D721Med (cell line): ENCODE results near the gene ARHGEF7.

Experiments
- DNase-seq: peaks from one replicate; pipeline ENCODE4 v3.0.0; 2011; ENCODE audit warnings: low spot score; ENCODE audit not compliant: insufficient read length
- FAIRE-seq: peaks from 2 replicates; lab custom pipeline; 2011; peaks lifted over from hg19 to GRCh38; lab: Jason Lieb, UNC
- TF ChIP-seq, protein P1 (sequence below): IDR thresholded peaks from 2 replicates; pipeline ENCODE4 v1.5.1; 2012; ENCODE audit warnings: mild to moderate bottlenecking, control low read depth; ENCODE audit not compliant: insufficient read depth; ENCODE audit errors: missing control alignments

Gene ARHGEF7

DNA sequence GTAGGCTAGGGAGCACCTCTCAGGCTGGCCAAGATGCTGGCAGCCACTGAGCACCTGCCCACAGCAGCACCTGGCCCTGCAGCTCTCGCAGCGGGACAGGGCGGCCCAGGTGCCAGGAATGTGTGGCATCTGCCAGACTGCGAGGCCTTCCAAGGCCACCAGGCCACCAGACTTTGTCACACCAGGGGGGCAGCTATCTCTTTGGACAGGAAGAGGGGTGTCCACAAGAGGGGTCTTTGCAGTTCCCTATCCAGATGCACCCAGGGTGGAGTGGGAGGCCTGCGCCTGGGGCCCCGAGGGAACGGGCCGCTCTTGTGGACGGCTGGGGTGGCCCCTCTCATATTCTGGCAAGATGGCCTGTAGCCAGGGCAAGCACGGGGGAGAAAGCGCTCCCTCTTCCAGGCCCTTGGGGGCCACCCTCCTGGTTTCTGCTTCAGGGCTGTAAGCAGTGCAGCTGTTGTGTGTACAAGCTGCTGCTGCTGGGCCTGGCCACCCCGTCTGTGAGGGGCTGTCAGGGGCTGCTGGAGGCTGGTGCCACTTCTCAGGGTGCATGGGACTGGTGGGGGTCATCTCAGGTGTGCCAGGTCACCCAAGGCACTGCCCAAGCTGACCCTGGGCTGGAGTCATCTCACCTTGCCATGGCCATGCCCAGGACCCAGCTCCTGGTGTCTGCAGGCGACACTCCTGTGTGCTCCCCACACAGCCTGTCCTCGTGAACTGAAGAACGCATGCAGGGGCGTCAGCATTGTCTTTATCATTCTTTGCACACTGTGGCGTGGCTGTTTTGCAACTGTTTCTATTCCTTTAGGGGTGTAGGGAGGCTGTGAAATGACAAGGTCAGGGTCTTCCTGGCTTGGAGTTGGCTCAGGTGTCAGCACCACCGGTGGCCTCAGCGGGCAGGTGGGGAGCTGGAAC is 207.1 kb downstream of the ARHGEF7 start:
- FAIRE-seq (no peak), DNase-seq (no peak)
- TF ChIP-seq, protein P1, sequence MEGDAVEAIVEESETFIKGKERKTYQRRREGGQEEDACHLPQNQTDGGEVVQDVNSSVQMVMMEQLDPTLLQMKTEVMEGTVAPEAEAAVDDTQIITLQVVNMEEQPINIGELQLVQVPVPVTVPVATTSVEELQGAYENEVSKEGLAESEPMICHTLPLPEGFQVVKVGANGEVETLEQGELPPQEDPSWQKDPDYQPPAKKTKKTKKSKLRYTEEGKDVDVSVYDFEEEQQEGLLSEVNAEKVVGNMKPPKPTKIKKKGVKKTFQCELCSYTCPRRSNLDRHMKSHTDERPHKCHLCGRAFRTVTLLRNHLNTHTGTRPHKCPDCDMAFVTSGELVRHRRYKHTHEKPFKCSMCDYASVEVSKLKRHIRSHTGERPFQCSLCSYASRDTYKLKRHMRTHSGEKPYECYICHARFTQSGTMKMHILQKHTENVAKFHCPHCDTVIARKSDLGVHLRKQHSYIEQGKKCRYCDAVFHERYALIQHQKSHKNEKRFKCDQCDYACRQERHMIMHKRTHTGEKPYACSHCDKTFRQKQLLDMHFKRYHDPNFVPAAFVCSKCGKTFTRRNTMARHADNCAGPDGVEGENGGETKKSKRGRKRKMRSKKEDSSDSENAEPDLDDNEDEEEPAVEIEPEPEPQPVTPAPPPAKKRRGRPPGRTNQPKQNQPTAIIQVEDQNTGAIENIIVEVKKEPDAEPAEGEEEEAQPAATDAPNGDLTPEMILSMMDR, result no peak

DNA sequence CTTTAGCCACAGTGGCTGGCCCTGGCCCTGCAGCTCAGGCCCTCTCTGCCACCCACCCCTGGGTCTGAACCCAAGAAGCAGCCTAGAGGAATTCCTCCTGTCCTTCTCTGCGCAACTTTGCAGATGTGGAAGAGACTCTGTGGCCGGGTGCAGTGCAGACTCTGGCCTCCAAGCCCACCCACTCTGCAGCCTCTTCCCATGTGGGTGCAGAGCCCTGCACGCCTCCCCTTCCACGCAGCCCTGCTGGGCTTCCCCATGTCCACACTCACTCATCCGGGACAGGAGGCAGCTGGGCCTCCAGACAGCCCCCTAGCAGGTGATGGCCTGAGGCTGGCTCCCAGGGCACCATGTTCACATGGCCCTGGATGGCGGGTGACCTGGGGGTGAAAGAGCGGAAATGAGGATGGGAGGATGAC is 207.8 kb downstream of the ARHGEF7 start:
- TF ChIP-seq, protein P1, result no peak
- no peak for DNase-seq
- FAIRE-seq, result no peak

DNA sequence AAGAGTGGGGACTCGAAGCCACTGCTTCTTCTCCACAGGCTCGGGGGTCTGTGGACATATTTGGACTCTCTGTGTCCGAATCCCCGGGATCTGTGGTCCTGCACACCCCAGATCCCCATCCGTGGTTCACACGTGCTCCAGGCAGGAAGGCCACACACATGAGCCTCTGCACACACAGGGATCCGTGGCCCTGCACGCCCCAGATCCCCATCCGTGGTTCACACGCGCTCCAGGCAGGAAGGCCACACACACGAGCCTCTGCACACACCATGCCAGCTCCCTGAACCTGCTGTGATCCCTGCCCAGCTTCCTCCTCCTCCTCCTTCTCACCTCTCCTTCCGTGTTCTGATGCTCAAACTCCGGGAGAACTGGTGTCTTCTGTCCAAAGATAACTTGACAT is 208.4 kb downstream of the ARHGEF7 start:
- DNase-seq (no peak), FAIRE-seq (no peak)
- TF ChIP-seq, protein P1, result no peak

DNA sequence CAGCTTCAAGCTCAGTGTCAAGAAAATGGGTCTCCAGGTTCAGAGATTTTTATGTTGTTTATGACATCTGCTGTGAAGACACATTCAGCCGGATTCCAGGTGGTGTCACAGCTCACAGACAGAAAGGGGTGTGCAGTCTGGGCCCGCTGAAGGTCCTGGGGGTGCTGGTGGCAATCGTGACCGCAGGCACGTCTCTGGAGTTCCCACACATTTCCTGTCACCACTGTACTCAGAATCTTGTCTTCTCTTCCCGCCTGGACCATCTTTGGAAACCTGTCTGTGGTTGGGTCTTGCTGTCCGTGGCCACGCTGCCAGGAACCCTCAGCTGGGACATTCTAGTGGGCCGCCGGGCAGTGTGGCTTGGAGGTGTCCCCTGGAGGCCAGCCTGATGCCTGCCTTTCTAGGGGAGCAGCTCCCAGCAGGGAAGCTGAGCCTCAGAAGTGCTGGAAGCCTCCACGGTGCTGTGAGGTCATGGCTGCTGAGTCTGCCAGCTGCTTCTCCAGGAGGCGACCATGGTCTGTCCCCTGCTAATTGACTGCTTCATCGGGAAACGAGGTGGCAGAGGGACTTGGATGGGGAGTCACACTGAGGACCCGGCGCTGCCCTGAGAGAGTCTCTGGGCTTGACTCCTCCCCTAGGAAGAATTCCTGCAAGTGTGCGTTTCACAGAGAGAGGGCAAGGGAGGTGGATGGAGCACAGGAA is 209.0 kb downstream of the ARHGEF7 start:
- FAIRE-seq, result no peak

DNA sequence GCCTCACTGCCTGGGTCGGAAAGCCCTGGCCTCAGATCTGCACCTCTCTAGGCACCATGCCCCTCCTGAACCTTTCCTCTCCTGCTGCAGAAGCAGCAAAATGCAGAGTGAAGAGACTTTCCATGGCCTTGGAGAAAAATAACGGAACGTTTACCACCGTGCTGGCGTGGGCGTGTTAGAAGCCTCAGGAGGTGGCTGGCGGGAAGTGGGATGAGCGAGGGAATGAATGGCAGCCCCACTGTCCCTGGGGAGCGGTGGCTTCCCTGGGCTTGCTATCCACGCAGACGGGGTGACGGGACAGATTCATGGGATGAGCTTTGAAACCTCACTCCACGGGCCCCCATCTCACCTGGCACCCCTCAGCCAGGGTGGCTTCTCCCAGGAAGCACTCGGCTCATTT is 209.6 kb downstream of the ARHGEF7 start:
- TF ChIP-seq, protein P1, result no peak
- FAIRE-seq, result no peak
- no peak for DNase-seq

More for the DNA sequence above, 209.0 kb downstream of the ARHGEF7 start:
- no peak for DNase-seq
- TF ChIP-seq, protein P1, result no peak

DNA sequence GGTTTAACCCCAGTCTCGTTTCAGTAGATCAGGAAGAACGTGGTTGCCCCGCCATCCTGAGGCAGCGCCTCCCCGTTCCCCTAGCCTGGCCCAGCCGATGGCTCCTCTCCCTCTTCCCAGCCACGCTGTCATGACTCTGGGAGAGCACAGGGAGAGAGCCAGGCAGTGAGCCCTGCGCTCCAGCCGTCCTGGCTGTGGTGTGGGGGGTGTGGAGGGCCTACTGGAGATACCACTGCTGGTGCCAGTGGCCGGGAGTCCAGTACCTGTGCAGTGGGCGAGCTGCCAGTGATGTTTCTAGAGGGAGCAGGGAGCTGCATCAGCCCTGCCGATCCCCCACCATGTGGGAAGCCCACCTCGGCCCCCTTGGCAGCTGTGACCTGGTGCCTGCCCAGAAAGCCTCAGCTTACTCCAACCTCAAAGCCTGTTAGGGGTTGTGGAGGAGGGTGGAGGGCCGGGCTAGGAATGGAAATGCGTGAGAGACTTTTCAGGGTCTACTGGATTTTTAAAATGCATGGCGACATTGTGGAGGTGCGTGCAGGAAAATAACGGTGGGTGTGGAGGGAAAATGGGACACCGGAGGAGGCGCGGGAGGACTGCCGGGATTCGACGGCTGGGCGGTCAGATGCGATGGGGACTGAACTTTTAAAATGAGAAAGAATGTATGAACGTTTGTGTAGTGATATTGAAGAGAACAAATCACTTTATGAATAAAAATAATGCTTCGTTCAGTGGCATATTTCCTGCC is 210.2 kb downstream of the ARHGEF7 start:
- no peak for DNase-seq
- TF ChIP-seq, protein P1, result no peak
- FAIRE-seq, result no peak
